Ishikawa (cell line): ENCODE measurements around the gene TTLL3.

ENCODE experiments used
- CEBPB ChIP-seq: IDR thresholded peaks from 2 replicates; pipeline ENCODE4 v1.6.1; 2012
- CREB1 ChIP-seq: IDR thresholded peaks from 2 replicates; pipeline ENCODE4 v1.6.1; 2012; ENCODE audit warnings: low read depth
- EGR1 ChIP-seq: IDR thresholded peaks from 2 replicates; pipeline ENCODE4 v1.6.1; 2012
- EP300 ChIP-seq: IDR thresholded peaks from 2 replicates; pipeline ENCODE4 v1.6.1; 2012; ENCODE audit warnings: borderline replicate concordance
- FOXM1 ChIP-seq: IDR thresholded peaks from 2 replicates; pipeline ENCODE4 v1.6.1; 2012; ENCODE audit warnings: low read depth, borderline replicate concordance
- MAX ChIP-seq: IDR thresholded peaks from 2 replicates; pipeline ENCODE4 v1.6.1; 2012
- NFIC ChIP-seq: IDR thresholded peaks from 2 replicates; pipeline ENCODE4 v1.6.1; 2012
- RAD21 ChIP-seq: IDR thresholded peaks from 2 replicates; pipeline ENCODE4 v1.6.1; 2012; ENCODE audit warnings: low read depth
- REST ChIP-seq: IDR thresholded peaks from 2 replicates; pipeline ENCODE4 v1.6.1; 2012; ENCODE audit warnings: low read depth, mild to moderate bottlenecking
- TAF1 ChIP-seq: IDR thresholded peaks from 2 replicates; pipeline ENCODE4 v1.6.1; 2012; ENCODE audit warnings: low read depth, mild to moderate bottlenecking
- TCF12 ChIP-seq: IDR thresholded peaks from 2 replicates; pipeline ENCODE4 v1.6.1; 2012; ENCODE audit warnings: low read depth
- TEAD4 ChIP-seq: IDR thresholded peaks from 2 replicates; pipeline ENCODE4 v1.6.1; 2012
- YY1 ChIP-seq: IDR thresholded peaks from 2 replicates; pipeline ENCODE4 v1.6.1; 2012; ENCODE audit warnings: low read depth
- ZBTB7A ChIP-seq: IDR thresholded peaks from 2 replicates; pipeline ENCODE4 v1.6.1; 2012; ENCODE audit warnings: low read depth
- TF ChIP-seq, protein P1 (sequence below): IDR thresholded peaks from 2 replicates; pipeline ENCODE4 v1.6.1; 2012

Gene TTLL3

GRCh38 chr3:9793161-9793781 lies 16.8 kb upstream of the TTLL3 start:
- TF ChIP-seq NFIC (no peak), YY1 (no peak), CREB1 (0 out of 2 replicates have a peak, but pooled peaks have one; percentile 6), ZBTB7A (peak; percentile 80; the same call in 1 of the 2 replicates)
- TF ChIP-seq, protein P1, sequence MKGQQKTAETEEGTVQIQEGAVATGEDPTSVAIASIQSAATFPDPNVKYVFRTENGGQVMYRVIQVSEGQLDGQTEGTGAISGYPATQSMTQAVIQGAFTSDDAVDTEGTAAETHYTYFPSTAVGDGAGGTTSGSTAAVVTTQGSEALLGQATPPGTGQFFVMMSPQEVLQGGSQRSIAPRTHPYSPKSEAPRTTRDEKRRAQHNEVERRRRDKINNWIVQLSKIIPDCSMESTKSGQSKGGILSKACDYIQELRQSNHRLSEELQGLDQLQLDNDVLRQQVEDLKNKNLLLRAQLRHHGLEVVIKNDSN, result no peak

- TF ChIP-seq, protein P1, result no peak
- no peak for TF ChIP-seq EGR1
- TF ChIP-seq CEBPB, result no peak
- no peak for TF ChIP-seq CREB1
- TF ChIP-seq YY1, result no peak
Measured at GRCh38 chr3:9794400-9794799, 15.7 kb upstream of the TTLL3 start.

GRCh38 chr3:9795207-9795606 lies 14.9 kb upstream of the TTLL3 start:
- TF ChIP-seq CREB1 (no peak), YY1 (no peak)

DNA sequence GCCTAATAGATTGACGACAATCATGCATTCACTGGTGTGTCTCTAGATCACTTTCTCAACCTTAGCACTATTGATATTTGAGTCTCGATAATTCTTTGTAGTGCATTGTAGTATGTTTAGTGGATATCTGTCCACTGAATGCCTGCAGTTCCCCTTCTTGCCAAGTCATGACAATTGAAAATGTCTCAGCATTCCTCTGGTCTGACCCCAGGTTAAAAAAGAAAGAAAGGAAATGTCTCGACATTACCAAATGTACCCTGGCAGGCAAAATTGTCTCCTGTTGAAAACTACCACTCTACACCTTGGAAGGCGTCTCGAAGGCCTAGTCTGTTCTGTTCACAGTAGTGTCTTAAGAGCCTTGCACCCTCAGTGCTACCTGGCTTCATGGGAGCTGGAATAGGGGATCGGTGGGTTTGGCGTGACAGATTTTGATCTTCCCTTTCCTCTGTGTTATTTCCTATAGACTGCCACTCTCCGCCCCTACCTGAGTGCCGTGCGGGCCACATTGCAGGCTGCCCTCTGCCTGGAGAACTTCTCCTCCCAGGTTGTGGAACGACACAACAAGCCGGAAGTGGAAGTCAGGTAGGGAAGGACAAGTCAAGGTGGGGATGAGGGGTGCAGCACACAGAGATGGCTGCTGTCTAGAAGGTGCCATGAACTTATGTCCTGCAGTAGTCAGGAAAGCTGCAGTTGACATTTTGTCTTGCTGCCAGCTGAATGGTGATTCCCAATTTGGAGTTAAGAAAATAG lies 12.7 kb upstream of the TTLL3 start:
- TF ChIP-seq MAX (no peak), TAF1 (no peak), ZBTB7A (no peak), YY1 (no peak), FOXM1 (no peak), TEAD4 (no peak), EP300 (no peak), NFIC (no peak), CREB1 (no peak)

DNA sequence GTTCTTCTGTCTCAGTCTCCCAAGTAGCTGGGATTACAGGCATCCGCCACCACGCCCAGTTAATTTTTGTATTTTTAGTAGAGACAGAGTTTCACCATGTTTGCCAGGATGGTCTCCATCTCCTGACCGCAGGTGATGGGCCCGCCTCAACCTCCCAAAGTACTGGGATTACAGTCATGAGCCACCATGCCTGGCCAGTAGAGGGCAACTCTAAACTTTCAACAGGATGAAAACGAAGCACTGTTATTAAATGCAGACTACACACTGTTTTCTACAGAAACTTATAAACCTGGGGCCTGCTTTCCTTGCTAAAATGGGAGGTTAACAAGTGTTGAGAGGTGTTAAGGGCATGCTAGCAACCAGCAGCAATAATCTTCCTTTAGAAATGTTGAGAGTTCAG lies 9.5 kb upstream of the TTLL3 start:
- TF ChIP-seq CREB1 (no peak), ZBTB7A (no peak), NFIC (no peak), REST (no peak), TEAD4 (no peak), RAD21 (no peak), TAF1 (no peak), YY1 (no peak), MAX (no peak), EP300 (no peak), FOXM1 (no peak), TCF12 (no peak), EGR1 (no peak)
- TF ChIP-seq, protein P1, result no peak

DNA sequence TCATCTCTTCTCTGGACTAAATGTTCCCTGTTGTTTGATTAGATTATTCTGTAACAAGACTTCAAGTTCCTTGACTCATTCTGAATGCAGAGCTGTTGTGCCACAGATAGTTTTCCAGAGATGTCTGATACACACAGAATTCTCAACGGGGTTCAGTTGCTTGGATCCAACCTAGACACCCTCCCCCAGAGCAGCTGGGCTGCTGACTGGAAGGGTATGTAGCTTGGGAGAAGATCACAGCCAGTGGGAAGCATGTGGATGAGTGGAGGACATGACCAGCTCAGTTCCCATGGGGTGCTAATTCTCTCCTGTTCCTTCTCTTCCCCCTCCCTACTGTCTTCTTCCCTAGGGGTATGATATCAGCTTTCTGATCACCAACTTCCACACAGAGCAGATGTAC lies 6.6 kb upstream of the TTLL3 start:
- TF ChIP-seq TCF12, result no peak
- TF ChIP-seq REST, result no peak
- no peak for TF ChIP-seq EP300
- TF ChIP-seq, protein P1, result no peak
- no peak for TF ChIP-seq NFIC
- no peak for TF ChIP-seq ZBTB7A
- no peak for TF ChIP-seq TEAD4
- no peak for TF ChIP-seq TAF1
- no peak for TF ChIP-seq CREB1
- no peak for TF ChIP-seq RAD21
